DND-41 (cell line): Measurements from ENCODE around the gene PCNX1.

Experiments used
- ATAC-seq: fragments of 200-7000 bp; cut with Tn5 transposase; 3 replicates; pipeline ENCODE4 v1.9.1; 2021; ENCODE audit warnings: low read depth; ENCODE audit not compliant: insufficient read depth
- DNase-seq: peaks from one replicate; pipeline ENCODE4 v3.0.0-alpha.2; 2020
- H2AFZ ChIP-seq: 2 replicates; pipeline ENCODE4 v1.6.0; 2012; ENCODE audit warnings: low read depth, low read length
- H3K27ac ChIP-seq: 2 replicates; pipeline ENCODE4 v1.5.1; 2012; ENCODE audit warnings: low read length, inconsistent platforms
- H3K27me3 ChIP-seq: fragments of 200-600 bp; sonication (generic); 2 replicates; pipeline ENCODE4 v1.6.0; 2012; ENCODE audit warnings: low read length, mild to moderate bottlenecking, inconsistent platforms; ENCODE audit not compliant: insufficient read depth, poor library complexity
- H3K36me3 ChIP-seq: 2 replicates; pipeline ENCODE4 v1.5.1; 2012; ENCODE audit warnings: low read length, inconsistent platforms; ENCODE audit not compliant: insufficient read depth
- H3K4me1 ChIP-seq: 2 replicates; pipeline ENCODE4 v1.5.1; 2012; ENCODE audit warnings: mild to moderate bottlenecking, low read length; ENCODE audit not compliant: insufficient read depth
- H3K4me2 ChIP-seq: 2 replicates; pipeline ENCODE4 v1.6.0; 2012; ENCODE audit warnings: mild to moderate bottlenecking, moderate library complexity, low read length, inconsistent platforms; ENCODE audit not compliant: insufficient read depth
- H3K4me3 ChIP-seq, 2 experiments: fragments of 200-600 bp in 1 of 2; shearing (Covaris generic) in 1 of 2; 2 replicates each; pipeline ENCODE4 v1.5.1; 2012 to 2016; ENCODE audit warnings: inconsistent platforms in 2 of 2, low read length in 2 of 2, mild to moderate bottlenecking in 2 of 2, low read depth in 1 of 2, moderate library complexity in 1 of 2
- H3K79me2 ChIP-seq: 2 replicates; pipeline ENCODE4 v1.6.0; 2012; ENCODE audit warnings: low read length, inconsistent platforms; ENCODE audit not compliant: insufficient read depth
- H3K9ac ChIP-seq: 2 replicates; pipeline ENCODE4 v1.6.0; 2012; ENCODE audit warnings: low read depth, mild to moderate bottlenecking, inconsistent platforms, low read length, moderate library complexity
- H3K9me3 ChIP-seq: 2 replicates; pipeline ENCODE4 v1.5.1; 2012; ENCODE audit warnings: low read length, moderate library complexity, mild to moderate bottlenecking, inconsistent platforms; ENCODE audit not compliant: insufficient read depth, severe bottlenecking
- H4K20me1 ChIP-seq: 2 replicates; pipeline ENCODE4 v1.6.0; 2012; ENCODE audit warnings: low read length; ENCODE audit not compliant: insufficient read depth
- CTCF ChIP-seq: IDR thresholded peaks from 2 replicates; pipeline ENCODE4 v1.5.1; 2012; ENCODE audit warnings: borderline replicate concordance, low read length, moderate library complexity, mild to moderate bottlenecking; ENCODE audit not compliant: poor library complexity, severe bottlenecking; ENCODE audit errors: extremely low read depth
- EZH2 ChIP-seq: IDR thresholded peaks from 3 replicates; pipeline ENCODE4 v1.6.1; 2012; ENCODE audit warnings: borderline replicate concordance, low read depth, mild to moderate bottlenecking, moderate library complexity, low read length, inconsistent platforms; ENCODE audit not compliant: severe bottlenecking

PCNX1 gene

DNA sequence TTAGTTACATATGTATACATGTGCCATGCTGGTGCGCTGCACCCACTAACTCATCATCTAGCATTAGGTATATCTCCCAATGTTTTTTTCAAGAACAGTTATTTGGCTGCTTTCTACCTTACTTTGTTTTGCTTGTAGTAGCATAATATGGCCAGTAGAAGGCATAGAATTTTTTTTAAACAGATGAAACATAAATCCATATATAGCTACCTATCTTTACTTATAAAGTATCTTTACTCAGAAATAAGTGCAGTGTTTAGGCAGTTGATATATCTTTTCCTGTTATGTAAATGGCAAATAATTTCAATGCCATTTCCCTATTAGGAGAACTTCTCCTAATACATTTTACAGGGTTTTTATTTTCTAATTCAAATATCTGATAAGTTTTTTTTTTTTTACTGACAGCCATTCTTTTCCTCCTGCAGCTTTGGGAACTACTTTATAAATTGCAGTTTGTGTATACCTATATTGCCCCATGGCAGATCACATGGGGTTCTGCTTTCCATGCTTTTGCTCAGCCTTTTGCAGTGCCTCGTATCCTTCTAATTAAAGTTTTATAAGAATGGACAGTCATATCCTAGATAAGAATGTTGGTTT lies 143.1 kb downstream of the PCNX1 start:
- Histone ChIP-seq H3K27ac (no peak overlapping the region), H3K79me2 (no peaks in the 10 kb centered on the region), H4K20me1 (no peaks in the 10 kb centered on the region), H3K4me2 (no peak overlapping the region), H3K4me1 (no peaks in the 10 kb centered on the region), H3K9ac (no peak overlapping the region), H3K9me3 (no peaks in the 10 kb centered on the region), H3K36me3 (peaks cover 48% of the 10 kb centered on the region), H2AFZ (no peak overlapping the region), H3K4me3 (no peak overlapping the region), H3K27me3 (no peaks in the 10 kb centered on the region)
- TF ChIP-seq CTCF: peak; percentile 57
- no peak for TF ChIP-seq EZH2
- ATAC-seq: no peak
- no peak for DNase-seq

- no peak overlapping the region for H3K4me3 ChIP-seq
- no peaks in the 10 kb centered on the region for H3K9me3 ChIP-seq
- no peaks in the 10 kb centered on the region for H3K4me1 ChIP-seq
- peaks cover 47% of the 10 kb centered on the region for H3K36me3 ChIP-seq
- TF ChIP-seq CTCF (no peak), EZH2 (no peak)
- no peaks in the 10 kb centered on the region for H3K79me2 ChIP-seq
- no peak overlapping the region for H3K27ac ChIP-seq
- no peak overlapping the region for H3K4me2 ChIP-seq
- ATAC-seq (no peak), DNase-seq (no peak)
- H4K20me1 ChIP-seq: no peaks in the 10 kb centered on the region
- H2AFZ ChIP-seq: no peak overlapping the region
- no peaks in the 10 kb centered on the region for H3K27me3 ChIP-seq
- H3K9ac ChIP-seq: no peak overlapping the region
These were observed 147.4 kb downstream of the PCNX1 start for GRCh38 chr14:71054706-71055105.

DNA sequence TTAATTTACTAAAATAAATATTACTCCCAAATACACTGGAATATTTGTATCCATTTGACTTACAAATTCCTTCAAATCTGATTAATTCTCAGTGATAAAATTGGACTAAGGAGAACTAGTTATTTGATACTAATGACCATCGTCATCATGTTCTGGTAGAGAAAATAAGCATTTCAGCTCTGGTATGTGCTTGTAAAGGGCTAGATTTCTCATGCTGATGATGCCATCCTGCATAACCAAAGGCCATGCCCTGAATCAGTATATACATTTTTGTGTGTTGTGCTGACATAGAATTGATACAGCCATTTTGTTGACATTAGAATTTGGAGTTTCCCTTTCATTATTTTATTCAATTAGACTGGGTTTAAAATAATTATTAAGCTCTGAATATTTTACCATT lies 148.9 kb downstream of the PCNX1 start:
- no peak for ATAC-seq
- no peak overlapping the region for H3K27ac ChIP-seq

More for the DNA sequence above, 148.9 kb downstream of the PCNX1 start:
- no peak for TF ChIP-seq EZH2
- TF ChIP-seq CTCF: no peak
- Histone ChIP-seq H3K79me2 (no peaks in the 10 kb centered on the region), H3K9ac (no peak overlapping the region), H3K4me2 (no peak overlapping the region), H4K20me1 (no peaks in the 10 kb centered on the region), H3K36me3 (peaks cover 62% of the 10 kb centered on the region), H3K4me3 (no peak overlapping the region), H3K4me1 (no peaks in the 10 kb centered on the region), H3K9me3 (no peaks in the 10 kb centered on the region), H3K27me3 (no peaks in the 10 kb centered on the region), H2AFZ (no peak overlapping the region)
- no peak for DNase-seq
